Stomach (tissue), 4 donors: ENCODE measurements around the gene PSKH1.

ENCODE experiments used
- CTCF ChIP-seq, 7 experiments: fragments of 450-650 bp in 4 of 7; fragments of 200-600 bp in 3 of 7; sonication (generic) in 3 of 7; IDR thresholded peaks; one replicate each; pipeline ENCODE4 v1.5.1; 2016 to 2019; ENCODE audit warnings: antibody characterized with exemption in 7 of 7, control low read depth in 2 of 7, mild to moderate bottlenecking in 1 of 7
- EP300 ChIP-seq: sonication (generic); formaldehyde crosslinking; IDR thresholded peaks from one replicate; pipeline ENCODE4 v1.6.1; 2017; ENCODE audit warnings: antibody characterized with exemption
- POLR2A ChIP-seq, 4 donors: fragments of 450-650 bp; IDR thresholded peaks; one replicate each; pipeline ENCODE4 v1.6.1; 2016; ENCODE audit warnings: antibody characterized with exemption in 4 of 4, control low read depth in 2 of 4, mild to moderate bottlenecking in 1 of 4, moderate library complexity in 1 of 4
- POLR2AphosphoS5 ChIP-seq, 3 donors: sonication (generic); formaldehyde crosslinking; IDR thresholded peaks; one replicate each; pipeline ENCODE4 v1.6.1; 2016; ENCODE audit warnings: antibody characterized with exemption in 3 of 3

- TF ChIP-seq CTCF (IDR thresholded peaks at IDR 0.05) = peak in 5 of 7 experiments; percentile 71 to 90 (median 80)
- TF ChIP-seq POLR2AphosphoS5 (IDR thresholded peaks at IDR 0.05) = peak in 1 of 3 donors; percentile 69
- no peak for TF ChIP-seq POLR2A (IDR thresholded peaks at IDR 0.05)
- TF ChIP-seq EP300 = no peak
Observed at GRCh38 chr16:67928561-67929364, 35.7 kb downstream of the PSKH1 start.
